D341Med (cell line): ENCODE results near the gene PACC1.
"Not testable (repeated sequence)": the region's sequence is repeated elsewhere in the genome, so short reads cannot be mapped to it uniquely, and the experiment has no call there.

Source experiments
- DNase-seq: peaks from one replicate; pipeline ENCODE4 v3.0.0; 2012; ENCODE audit warnings: low spot score

Gene PACC1

GRCh38 chr1:212326541-212326940, 88.1 kb downstream of the PACC1 start:
- DNase-seq, result no peak

GRCh38 chr1:212323066-212323465, 91.6 kb downstream of the PACC1 start:
- no peak for DNase-seq

DNA sequence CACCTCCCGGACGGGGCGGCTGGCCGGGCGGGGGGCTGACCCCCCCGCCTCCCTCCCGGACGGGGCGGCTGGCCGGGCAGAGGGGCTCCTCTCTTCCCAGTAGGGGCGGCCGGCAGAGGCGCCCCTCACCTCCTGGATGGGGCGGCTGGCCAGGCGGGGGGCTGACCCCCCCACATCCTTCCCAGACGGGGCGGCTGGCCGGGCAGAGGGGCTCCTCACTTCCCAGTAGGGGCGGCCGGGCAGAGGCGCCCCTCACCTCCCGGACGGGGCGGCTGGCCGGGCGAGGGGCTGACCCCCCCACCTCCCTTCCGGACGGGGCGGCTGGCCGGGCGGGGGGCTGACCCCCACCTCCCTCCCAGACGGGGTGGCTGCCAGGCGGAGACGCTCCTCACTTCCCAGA, 93.7 kb downstream of the PACC1 start:
- not testable (repeated sequence) for DNase-seq

DNA sequence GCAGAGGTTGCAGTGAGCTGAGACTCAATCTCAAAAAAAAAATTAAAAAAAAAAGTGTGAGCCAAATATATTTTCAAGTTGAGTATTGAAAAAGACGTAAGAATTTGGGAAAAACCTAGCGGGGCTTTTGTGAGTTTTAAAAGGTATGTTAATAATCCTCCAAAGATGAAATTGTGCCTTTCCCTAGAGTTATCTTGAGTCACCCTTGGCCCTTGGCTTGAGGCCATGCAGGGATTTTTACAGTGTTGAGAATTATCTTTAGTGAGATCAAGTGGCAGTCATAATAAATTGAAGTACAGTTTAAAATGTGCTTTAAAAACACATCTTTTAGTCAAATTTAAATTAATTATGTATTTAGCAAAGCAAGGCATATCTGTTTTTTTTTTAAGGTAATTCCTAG, 96.8 kb downstream of the PACC1 start:
- no peak for DNase-seq

- no peak for DNase-seq
These were observed 98.8 kb downstream of the PACC1 start for GRCh38 chr1:212315907-212316306.

DNA sequence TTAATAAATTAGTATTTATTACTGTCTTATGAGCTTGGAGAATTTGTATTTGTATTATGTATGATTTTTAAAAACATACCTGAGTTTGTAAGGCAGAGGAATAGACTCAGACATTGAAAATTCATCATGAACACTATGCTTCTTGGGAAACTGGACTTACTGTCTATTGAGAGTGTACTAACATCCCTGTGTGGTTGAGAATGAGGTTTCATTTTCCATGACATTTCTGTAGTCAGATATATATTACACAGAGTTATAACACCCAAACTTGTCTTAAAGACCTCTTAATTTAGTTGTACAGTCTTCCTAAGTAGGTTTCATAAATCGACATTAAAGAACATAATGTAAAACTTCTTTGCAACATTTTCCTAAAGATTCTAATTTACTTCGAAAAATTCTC, 99.5 kb downstream of the PACC1 start:
- DNase-seq, result no peak
